GM18951 (cell line): ENCODE results near the gene C8A.

Source experiments
- POLR2A ChIP-seq: IDR thresholded peaks from 4 replicates; pipeline ENCODE4 v1.6.1; 2011; ENCODE audit warnings: mild to moderate bottlenecking; ENCODE audit not compliant: insufficient read length, insufficient read depth; ENCODE audit errors: extremely low read depth
- in situ Hi-C: fragments of 300-500 bp; cut with MboI; formaldehyde crosslinking; loops from one replicate; pipeline ENCODE4 v1.12.0; 2022; ENCODE audit warnings: low sequenced_read_pairs, mixed read lengths, inconsistent platforms; ENCODE audit not compliant: unreplicated experiment

Gene C8A

DNA sequence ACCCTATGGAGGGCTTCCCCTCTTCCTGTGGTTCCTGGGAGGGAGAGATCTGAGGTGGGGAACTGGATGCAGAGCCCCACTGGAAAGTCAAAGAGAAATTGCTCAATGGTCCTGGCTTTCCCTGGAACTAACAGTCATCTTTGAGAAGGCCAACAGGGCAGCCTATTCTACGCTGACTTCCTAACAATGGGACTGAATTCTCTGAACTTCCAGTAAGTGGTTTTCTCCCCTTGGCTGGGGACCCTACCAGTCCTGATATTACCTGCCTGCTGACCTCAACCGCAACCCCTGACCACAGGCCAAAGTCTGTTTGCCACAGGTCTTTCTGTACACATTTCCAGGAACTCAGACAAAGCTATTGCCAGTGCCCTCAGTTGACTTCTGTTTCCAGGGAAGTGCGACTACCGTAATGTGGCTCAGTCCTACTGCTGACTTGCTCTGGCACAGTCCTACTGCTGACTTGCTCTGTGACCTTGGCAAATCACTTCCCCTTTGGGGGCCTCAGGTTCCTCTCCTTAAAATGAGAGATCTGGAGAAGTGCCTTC, 55.9 kb downstream of the C8A start:
- TF ChIP-seq POLR2A, result no peak
- in situ Hi-C loops, result no loop called here

DNA sequence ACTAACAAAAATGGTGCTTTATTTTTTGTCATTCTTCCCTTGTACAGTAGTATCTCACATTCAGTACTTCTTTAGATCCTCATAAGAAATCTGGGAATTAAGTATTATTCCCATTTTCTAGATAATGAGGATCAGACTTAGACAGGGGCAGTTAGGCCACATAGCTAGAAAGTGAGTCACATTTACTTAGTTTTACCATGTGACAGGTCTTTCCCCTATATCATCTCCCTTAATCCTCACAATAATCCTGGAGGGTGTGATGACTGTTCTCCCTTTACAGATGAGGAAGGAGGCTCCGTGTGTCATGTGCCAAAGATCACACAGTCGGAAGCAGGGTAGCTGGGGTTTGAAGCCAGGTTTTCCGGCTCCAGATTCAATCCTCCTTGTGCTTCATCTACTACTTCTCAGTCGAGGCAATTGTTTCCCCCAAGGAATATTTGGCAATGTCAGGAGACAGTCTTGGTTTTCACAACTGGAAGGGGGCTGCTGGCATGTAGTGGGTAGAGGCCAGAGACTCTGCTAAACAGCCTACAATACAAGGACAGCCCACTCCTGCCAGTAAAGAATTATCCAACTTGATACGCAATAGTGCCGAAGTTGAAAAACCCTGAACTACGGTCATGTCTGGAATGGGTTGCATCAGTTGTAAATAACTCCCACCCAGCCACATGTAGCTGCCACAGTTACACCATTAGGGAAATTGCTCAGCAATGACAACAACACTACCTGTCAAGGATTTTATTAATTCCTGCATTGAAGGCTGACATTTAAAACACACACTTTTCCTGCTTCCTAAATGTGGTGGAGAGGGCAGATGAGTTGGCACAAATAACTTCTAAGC, 56.7 kb downstream of the C8A start:
- in situ Hi-C loops, result no loop called here
- no peak for TF ChIP-seq POLR2A

DNA sequence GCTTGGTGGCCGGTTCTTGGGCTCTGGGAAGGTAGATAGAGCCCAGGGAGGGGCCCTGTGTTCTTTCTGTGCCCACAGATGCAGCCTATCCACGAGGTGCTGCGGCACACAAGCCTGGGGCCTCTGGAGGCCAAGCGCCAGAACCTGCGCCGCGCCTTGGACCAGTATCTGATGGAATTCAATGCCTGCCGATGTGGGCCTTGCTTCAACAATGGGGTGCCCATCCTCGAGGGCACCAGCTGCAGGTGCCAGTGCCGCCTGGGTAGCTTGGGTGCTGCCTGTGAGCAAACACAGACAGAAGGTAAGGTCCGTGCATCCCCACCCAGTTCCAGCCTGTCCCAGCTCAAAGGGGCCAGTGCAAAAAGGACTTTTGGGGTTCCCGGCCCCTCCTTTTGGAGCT, 57.7 kb downstream of the C8A start:
- no peak for TF ChIP-seq POLR2A
- in situ Hi-C loops, result no loop called here

DNA sequence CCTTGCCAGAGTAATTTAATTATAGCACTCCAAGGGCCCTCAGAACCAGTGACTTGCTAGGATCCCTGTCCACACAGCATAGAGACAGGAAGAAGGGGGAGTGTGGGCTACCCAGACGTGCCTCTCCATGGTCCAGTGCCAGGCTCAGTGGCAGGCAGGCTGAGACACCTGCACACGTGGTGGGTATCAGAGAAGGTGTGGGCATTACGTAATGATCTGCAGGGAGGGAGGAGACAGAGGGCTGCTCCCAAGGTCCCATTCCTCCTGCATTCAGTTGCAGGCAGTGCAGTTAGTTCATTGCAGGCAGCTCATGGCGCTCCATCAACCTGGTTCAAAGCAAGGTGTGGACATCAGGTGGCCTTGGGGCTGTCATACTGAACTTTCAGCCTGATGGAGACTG, 61.4 kb downstream of the C8A start:
- no peak for TF ChIP-seq POLR2A
- in situ Hi-C loops, result no loop called here

DNA sequence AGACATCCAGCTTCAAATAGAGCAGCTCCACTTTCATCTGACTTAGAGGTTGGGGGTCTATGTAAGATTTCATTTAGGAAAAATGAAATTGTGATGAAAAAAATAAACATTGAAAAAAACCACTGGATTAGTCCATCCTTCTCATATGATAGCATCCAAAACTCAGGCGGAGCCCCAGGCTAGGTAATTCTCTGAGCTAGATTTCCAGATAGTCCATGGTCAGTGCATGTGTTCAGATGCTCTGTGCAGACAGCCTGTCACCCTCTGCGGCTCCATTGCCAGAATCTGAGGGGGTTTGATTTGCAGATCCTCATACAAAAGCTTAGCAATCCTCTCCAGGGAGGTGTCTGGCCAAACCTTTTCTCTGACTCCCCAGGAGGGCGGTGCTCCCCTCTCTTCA, 62.0 kb downstream of the C8A start:
- in situ Hi-C loops, result no loop called here
- no peak for TF ChIP-seq POLR2A

DNA sequence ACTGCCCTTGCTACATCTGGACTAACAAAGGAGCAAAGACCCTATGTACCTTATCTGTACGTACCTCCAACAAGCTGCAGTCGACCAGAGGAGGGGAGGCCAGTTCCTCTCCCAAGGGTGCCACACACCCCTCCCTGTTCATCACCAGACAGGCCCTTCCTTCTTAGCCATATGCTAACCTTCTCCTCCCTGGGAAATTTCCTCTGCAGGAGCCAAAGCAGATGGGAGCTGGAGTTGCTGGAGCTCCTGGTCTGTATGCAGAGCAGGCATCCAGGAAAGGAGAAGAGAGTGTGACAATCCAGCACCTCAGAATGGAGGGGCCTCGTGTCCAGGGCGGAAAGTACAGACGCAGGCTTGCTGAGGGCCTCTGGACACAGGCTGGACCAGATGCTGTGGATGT, 62.8 kb downstream of the C8A start:
- in situ Hi-C loops, result no loop called here
- TF ChIP-seq POLR2A, result no peak

DNA sequence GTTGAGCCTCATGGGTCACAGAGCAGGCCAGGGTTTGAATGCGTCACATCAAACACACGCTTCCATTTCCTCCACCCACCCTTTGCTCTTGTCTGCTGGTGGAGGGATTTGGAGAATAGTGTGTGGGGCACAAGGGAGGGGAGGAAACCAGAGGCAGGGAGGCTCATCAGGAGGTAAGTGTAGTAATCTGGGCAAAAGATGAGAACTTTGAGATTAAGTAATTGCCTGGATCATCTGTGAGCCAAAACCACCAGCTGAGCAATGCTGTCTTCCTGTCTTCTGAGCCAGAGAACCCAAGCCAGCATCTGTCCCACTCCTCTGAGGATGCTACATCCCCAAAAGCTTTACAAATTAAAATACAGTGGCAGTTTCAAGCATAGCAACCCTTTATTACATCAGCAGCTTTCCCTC, 66.0 kb downstream of the C8A start:
- in situ Hi-C loops, result no loop called here
- TF ChIP-seq POLR2A, result no peak

DNA sequence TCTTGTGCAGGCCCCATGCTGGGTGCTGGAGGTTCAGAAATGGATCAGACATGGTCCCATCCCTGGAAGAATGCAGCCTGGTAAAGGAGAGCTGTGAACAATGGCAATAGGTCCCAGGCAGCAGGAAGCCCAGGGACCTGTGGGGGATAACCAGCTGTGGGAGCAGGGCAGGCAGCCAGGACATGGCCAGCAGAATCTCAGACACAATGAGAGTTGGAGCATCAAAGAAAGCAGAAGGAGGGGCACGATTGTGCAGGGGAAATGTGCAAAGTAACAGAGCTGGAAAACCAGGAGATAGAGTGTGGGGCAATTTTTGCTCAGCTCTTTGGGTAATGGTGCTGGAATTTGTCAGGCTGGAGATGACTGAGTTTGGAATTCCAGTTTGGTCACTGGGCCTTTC, 66.9 kb downstream of the C8A start:
- in situ Hi-C loops, result no loop called here
- TF ChIP-seq POLR2A, result no peak

DNA sequence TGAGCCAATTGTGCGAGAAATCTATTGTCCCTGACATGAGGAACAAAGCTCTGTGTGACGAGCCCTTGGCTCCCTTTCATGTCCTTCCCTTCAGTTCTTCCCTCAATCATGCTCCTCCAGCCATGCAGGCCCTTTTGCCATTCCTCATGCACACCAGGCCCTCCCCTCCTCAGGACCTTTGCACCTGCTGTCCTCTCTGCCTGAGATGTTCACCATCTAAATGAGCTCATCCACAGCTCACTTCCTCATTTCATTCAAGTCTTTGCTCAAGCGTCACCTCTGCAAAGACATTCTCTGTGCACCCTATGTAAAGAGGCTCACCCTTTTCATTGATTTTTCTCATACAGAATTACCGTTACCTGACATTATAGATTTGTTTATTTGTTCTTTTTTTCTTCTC, 67.5 kb downstream of the C8A start:
- in situ Hi-C loops, result no loop called here
- TF ChIP-seq POLR2A, result no peak

DNA sequence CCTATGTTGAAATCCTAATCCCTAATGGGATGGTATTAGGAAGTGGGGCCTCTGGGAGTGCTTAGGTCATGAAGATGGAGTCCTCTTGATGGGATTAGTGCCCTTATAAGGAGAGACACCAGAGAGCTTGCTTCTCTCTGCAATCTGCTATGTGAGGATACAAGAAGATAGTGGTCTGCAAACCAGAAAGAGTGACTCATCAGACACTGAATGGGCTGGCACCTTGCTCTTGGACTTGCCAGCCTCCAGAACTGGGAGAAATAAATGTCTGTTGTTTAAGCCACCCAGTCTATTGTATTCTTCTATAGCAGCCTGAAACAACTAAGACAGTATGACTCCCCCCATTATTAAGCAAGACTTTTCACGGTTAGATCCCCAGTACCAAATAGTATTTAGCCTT, 67.9 kb downstream of the C8A start:
- in situ Hi-C loops, result no loop called here
- no peak for TF ChIP-seq POLR2A

DNA sequence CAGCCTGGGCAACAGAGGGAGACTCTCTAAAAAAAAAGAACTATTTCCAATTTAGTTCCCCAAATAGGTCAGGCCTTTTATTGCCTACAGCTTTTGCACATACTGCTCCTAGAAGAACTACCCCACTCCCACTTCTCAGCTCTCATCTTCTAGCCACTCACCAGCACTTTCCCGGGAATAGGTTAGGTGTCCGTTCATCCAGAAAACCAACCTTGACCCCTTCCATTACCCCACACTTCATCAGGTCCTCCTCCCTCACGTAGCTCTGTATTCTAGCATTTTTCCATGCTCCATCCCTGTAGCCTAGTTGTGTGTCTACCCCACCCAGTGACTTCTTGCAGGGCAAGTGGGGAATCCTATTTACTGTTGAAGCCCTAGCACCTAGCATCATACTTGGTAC, 68.6 kb downstream of the C8A start:
- in situ Hi-C loops, result no loop called here
- TF ChIP-seq POLR2A, result no peak

DNA sequence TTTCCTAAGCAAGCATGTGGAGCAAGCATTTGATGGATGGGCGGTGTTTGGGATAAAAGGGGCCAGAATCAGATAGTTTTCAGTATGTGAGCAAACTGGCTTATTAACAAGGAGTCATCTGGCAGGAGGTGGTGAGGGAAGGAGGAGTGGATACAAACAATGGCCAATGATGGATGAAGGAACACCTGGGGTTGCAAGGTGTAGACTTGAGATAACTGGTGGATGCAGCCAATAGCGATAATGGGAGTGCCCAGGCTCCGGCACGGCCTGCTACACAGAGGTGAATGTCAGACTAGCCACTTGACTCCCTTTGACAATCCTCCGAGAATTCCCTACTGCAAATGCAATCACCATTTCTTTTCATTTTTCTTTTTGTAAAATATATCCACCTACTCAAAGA, 69.5 kb downstream of the C8A start:
- no peak for TF ChIP-seq POLR2A
- in situ Hi-C loops, result no loop called here

DNA sequence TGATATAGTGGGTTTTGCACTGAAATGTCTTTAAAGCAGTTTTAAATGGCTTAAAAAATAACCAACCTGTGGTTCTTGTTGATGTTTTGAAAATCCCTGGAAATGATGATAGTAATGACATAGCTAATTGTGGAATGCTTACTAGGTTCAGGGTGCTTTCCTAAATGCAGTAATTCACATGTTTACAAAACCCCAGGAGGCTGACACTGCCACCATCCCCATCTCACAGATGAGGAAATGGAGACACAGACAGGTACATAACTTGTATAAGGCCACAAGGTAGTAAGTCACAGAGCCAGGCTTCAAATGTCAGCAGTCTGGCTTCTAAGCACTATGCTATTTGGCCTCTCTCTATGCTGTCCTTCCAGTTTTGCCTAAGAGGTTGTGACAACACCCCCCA, 70.6 kb downstream of the C8A start:
- in situ Hi-C loops, result no loop called here
- TF ChIP-seq POLR2A, result no peak

DNA sequence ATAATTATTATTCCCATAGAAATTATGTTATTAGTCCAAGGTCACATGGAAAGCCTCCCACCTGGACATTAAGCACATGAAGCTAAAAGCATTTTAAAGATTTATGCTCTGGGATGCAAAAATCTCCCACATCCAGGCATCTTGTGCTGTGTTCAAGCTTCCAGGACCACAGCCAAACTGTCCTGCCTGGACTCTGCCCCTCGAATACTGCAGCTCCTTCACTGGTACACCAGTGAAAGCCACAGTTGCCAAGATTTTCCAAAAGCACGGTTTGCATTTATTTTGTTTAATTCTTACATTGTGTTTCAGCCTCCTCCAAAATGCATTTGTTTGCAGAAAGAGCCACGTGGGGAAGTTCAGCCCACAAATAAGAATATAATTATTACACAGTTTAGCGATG, 72.6 kb downstream of the C8A start:
- no peak for TF ChIP-seq POLR2A
- in situ Hi-C loops, result no loop called here
